ENCODE results near the gene APOB.

GRCh38 chr2:21084401-21084800, 40.5 kb upstream of the APOB start:
- TF ChIP-seq TEAD4 (IDR thresholded peaks at IDR 0.05; ENCODE audit: borderline replicate concordance, insufficient read depth) (no peak), CTCF (IDR thresholded peaks at IDR 0.05) (no peak), RFX5 (IDR thresholded peaks at IDR 0.05; ENCODE audit: low read length) (no peak), TAF1 (IDR thresholded peaks at IDR 0.05; ENCODE audit: borderline replicate concordance, low read depth, low read length) (no peak)
